HepG2 (cell line): ENCODE results near the gene C1D.

ENCODE experiments used
- ATF3 ChIP-seq: sonication (generic); formaldehyde crosslinking; IDR thresholded peaks from 2 replicates; pipeline ENCODE4 v1.4.0; 2020; ENCODE audit warnings: missing genetic modification reagents
- CTCF ChIP-seq: sonication (generic); formaldehyde crosslinking; IDR thresholded peaks from 2 replicates; pipeline ENCODE4 v1.5.0; 2020; ENCODE audit warnings: mild to moderate bottlenecking, missing genetic modification reagents, moderate library complexity
- FOXM1 ChIP-seq: sonication (generic); formaldehyde crosslinking; IDR thresholded peaks from 2 replicates; pipeline ENCODE4 v1.5.0; 2020; ENCODE audit warnings: missing genetic modification reagents
- KDM4B ChIP-seq: sonication (generic); formaldehyde crosslinking; IDR thresholded peaks from 2 replicates; pipeline ENCODE4 v1.4.0; 2020; ENCODE audit warnings: missing genetic modification reagents
- PHF8 ChIP-seq: sonication (generic); formaldehyde crosslinking; IDR thresholded peaks from 2 replicates; pipeline ENCODE4 v1.5.0; 2020; ENCODE audit warnings: missing genetic modification reagents
- TCF7L2 ChIP-seq: IDR thresholded peaks from 2 replicates; pipeline ENCODE4 v1.6.1; 2011; ENCODE audit warnings: mild to moderate bottlenecking, low read depth, low read length, moderate library complexity
- ZNF24 ChIP-seq: fragments of 450-650 bp; IDR thresholded peaks from 2 replicates; pipeline ENCODE4 v1.6.1; 2017; ENCODE audit warnings: antibody characterized with exemption, mild to moderate bottlenecking
- ZNF280D ChIP-seq: sonication (generic); formaldehyde crosslinking; IDR thresholded peaks from 2 replicates; pipeline ENCODE4 v1.5.1; 2020; ENCODE audit warnings: mild to moderate bottlenecking, missing genetic modification reagents
- TF ChIP-seq, protein P1 (sequence below), 2 experiments: IDR thresholded peaks; 2 replicates each; pipeline ENCODE4 v1.6.1; 2011 to 2012; ENCODE audit warnings: low read length in 2 of 2, borderline replicate concordance in 1 of 2, low read depth in 1 of 2, mild to moderate bottlenecking in 1 of 2, moderate library complexity in 1 of 2
- TF ChIP-seq, protein P2 (sequence below): sonication (generic); formaldehyde crosslinking; IDR thresholded peaks from 2 replicates; pipeline ENCODE4 v1.8.1; 2022; ENCODE audit warnings: low read depth, mild to moderate bottlenecking, missing genetic modification reagents
- TF ChIP-seq, protein P3 (sequence below): sonication (generic); formaldehyde crosslinking; IDR thresholded peaks from 2 replicates; pipeline ENCODE4 v1.4.0; 2020; ENCODE audit warnings: mild to moderate bottlenecking, missing genetic modification reagents, borderline replicate concordance
- TF ChIP-seq, protein P4 (sequence below): sonication (generic); formaldehyde crosslinking; IDR thresholded peaks from 2 replicates; pipeline ENCODE4 v1.4.0; 2020; ENCODE audit warnings: missing genetic modification reagents

DNA sequence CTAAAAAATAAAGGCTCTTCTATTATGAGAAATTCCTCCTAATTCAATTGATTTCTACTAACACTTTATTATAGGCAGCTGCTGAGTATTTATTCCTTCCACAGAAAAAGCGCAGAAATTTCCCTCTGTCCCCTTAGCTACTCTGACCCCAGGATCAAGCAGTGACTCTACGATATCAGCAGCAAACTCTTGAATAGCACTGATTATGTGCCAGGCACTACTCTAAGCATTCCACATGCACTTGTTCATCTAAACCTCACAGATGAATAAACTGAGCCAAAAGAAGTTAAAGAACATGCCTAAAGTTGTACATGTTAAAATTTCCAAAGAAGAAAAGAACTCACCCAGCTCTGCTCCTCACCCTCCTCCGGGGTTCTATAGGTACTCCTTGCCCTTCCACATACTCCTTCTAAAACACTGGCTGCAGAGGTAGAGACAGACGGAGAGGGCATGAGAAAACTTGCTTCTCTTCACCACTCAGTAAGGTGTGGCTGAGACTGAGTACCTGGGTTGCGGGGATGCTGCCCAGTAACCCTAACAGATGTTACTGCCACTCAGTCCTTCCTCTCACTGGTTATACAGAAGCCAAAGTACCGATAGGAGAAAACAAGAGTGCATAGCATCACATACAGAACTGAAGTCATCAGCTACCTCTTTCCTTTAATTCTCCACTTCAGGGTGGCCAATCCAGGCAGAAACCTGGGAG lies 9.9 kb downstream of the C1D start:
- no peak for TF ChIP-seq CTCF
- TF ChIP-seq KDM4B (CRISPR knock-in tag) = no peak
- no peak for TF ChIP-seq FOXM1 (CRISPR knock-in tag)
- no peak for TF ChIP-seq ZNF280D (CRISPR knock-in tag)
- TF ChIP-seq ZNF24 = no peak
- no peak for TF ChIP-seq TCF7L2
- TF ChIP-seq, protein P1, sequence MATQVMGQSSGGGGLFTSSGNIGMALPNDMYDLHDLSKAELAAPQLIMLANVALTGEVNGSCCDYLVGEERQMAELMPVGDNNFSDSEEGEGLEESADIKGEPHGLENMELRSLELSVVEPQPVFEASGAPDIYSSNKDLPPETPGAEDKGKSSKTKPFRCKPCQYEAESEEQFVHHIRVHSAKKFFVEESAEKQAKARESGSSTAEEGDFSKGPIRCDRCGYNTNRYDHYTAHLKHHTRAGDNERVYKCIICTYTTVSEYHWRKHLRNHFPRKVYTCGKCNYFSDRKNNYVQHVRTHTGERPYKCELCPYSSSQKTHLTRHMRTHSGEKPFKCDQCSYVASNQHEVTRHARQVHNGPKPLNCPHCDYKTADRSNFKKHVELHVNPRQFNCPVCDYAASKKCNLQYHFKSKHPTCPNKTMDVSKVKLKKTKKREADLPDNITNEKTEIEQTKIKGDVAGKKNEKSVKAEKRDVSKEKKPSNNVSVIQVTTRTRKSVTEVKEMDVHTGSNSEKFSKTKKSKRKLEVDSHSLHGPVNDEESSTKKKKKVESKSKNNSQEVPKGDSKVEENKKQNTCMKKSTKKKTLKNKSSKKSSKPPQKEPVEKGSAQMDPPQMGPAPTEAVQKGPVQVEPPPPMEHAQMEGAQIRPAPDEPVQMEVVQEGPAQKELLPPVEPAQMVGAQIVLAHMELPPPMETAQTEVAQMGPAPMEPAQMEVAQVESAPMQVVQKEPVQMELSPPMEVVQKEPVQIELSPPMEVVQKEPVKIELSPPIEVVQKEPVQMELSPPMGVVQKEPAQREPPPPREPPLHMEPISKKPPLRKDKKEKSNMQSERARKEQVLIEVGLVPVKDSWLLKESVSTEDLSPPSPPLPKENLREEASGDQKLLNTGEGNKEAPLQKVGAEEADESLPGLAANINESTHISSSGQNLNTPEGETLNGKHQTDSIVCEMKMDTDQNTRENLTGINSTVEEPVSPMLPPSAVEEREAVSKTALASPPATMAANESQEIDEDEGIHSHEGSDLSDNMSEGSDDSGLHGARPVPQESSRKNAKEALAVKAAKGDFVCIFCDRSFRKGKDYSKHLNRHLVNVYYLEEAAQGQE (IDR thresholded peaks at IDR 0.05; ENCODE audit: borderline replicate concordance in 1 of 2, low read depth in 1 of 2, low read length in 2 of 2) = no peak
- no peak for TF ChIP-seq PHF8
- TF ChIP-seq, protein P2, sequence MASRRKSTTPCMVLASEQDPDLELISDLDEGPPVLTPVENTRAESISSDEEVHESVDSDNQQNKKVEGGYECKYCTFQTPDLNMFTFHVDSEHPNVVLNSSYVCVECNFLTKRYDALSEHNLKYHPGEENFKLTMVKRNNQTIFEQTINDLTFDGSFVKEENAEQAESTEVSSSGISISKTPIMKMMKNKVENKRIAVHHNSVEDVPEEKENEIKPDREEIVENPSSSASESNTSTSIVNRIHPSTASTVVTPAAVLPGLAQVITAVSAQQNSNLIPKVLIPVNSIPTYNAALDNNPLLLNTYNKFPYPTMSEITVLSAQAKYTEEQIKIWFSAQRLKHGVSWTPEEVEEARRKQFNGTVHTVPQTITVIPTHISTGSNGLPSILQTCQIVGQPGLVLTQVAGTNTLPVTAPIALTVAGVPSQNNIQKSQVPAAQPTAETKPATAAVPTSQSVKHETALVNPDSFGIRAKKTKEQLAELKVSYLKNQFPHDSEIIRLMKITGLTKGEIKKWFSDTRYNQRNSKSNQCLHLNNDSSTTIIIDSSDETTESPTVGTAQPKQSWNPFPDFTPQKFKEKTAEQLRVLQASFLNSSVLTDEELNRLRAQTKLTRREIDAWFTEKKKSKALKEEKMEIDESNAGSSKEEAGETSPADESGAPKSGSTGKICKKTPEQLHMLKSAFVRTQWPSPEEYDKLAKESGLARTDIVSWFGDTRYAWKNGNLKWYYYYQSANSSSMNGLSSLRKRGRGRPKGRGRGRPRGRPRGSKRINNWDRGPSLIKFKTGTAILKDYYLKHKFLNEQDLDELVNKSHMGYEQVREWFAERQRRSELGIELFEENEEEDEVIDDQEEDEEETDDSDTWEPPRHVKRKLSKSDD (CRISPR knock-in tag) = no peak
- TF ChIP-seq, protein P3, sequence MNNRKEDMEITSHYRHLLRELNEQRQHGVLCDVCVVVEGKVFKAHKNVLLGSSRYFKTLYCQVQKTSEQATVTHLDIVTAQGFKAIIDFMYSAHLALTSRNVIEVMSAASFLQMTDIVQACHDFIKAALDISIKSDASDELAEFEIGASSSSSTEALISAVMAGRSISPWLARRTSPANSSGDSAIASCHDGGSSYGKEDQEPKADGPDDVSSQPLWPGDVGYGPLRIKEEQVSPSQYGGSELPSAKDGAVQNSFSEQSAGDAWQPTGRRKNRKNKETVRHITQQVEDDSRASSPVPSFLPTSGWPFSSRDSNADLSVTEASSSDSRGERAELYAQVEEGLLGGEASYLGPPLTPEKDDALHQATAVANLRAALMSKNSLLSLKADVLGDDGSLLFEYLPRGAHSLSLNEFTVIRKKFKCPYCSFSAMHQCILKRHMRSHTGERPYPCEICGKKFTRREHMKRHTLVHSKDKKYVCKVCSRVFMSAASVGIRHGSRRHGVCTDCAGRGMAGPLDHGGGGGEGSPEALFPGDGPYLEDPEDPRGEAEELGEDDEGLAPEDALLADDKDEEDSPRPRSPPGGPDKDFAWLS (CRISPR knock-in tag) = no peak
- TF ChIP-seq ATF3 = no peak
- TF ChIP-seq, protein P4, sequence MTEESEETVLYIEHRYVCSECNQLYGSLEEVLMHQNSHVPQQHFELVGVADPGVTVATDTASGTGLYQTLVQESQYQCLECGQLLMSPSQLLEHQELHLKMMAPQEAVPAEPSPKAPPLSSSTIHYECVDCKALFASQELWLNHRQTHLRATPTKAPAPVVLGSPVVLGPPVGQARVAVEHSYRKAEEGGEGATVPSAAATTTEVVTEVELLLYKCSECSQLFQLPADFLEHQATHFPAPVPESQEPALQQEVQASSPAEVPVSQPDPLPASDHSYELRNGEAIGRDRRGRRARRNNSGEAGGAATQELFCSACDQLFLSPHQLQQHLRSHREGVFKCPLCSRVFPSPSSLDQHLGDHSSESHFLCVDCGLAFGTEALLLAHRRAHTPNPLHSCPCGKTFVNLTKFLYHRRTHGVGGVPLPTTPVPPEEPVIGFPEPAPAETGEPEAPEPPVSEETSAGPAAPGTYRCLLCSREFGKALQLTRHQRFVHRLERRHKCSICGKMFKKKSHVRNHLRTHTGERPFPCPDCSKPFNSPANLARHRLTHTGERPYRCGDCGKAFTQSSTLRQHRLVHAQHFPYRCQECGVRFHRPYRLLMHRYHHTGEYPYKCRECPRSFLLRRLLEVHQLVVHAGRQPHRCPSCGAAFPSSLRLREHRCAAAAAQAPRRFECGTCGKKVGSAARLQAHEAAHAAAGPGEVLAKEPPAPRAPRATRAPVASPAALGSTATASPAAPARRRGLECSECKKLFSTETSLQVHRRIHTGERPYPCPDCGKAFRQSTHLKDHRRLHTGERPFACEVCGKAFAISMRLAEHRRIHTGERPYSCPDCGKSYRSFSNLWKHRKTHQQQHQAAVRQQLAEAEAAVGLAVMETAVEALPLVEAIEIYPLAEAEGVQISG = no peak
